ENCODE results near the gene RDH5. TPM values are rescaled to one million over a fixed set of nuclear protein-coding genes. Genes with fewer than 3 reads are reported as not detected.
A peak's percentile ranks its signal among the peaks of the same experiment; 100 is the strongest.

The RDH5 gene
- polyA plus RNA-seq, 1 experiment: 5.2 TPM

- no peak for DNase-seq (ENCODE audit: low read depth, low spot score)
- no peak overlapping the region for H3K4me3 ChIP-seq (ENCODE audit: low read depth, low read length)
- H3K27ac ChIP-seq (ENCODE audit: low read depth, low read length): no peak overlapping the region
- POLR2A ChIA-PET: no interaction called here
- CTCF ChIA-PET: no interaction called here
- no peak for TF ChIP-seq CTCF (IDR thresholded peaks at IDR 0.05; ENCODE audit: low read depth, low read length)
- H3K27me3 ChIP-seq (ENCODE audit: control insufficient read depth, insufficient read depth, low read length): peaks cover 3% of the 10 kb centered on the region
- no peaks in the 10 kb centered on the region; the same call in 1 of the 2 replicates for H3K9me3 ChIP-seq (ENCODE audit: control insufficient read depth, insufficient read depth, low read length)
These were observed 16.9 kb upstream of the RDH5 start for GRCh38 chr12:55703288-55703687.

- H3K27me3 ChIP-seq (ENCODE audit: control insufficient read depth, insufficient read depth, low read length): peaks cover 3% of the 10 kb centered on the region
- no peak overlapping the region for H3K4me3 ChIP-seq (ENCODE audit: low read depth, low read length)
- DNase-seq (ENCODE audit: low read depth, low spot score): no peak
- H3K9me3 ChIP-seq (ENCODE audit: control insufficient read depth, insufficient read depth, low read length): no peaks in the 10 kb centered on the region; the same call in 1 of the 2 replicates
- POLR2A ChIA-PET: no interaction called here
- no peak for TF ChIP-seq CTCF (IDR thresholded peaks at IDR 0.05; ENCODE audit: low read depth, low read length)
- no peak overlapping the region for H3K27ac ChIP-seq (ENCODE audit: low read depth, low read length)
- CTCF ChIA-PET: no interaction called here
These were observed 16.1 kb upstream of the RDH5 start for GRCh38 chr12:55703901-55704761.

GRCh38 chr12:55704824-55705718 is 15.1 kb upstream of the RDH5 start:
- no peak for DNase-seq (ENCODE audit: low read depth, low spot score)
- no peak overlapping the region for H3K4me3 ChIP-seq (ENCODE audit: low read depth, low read length)
- peaks cover 7% of the 10 kb centered on the region for H3K27me3 ChIP-seq (ENCODE audit: control insufficient read depth, insufficient read depth, low read length)
- no peak for TF ChIP-seq CTCF (IDR thresholded peaks at IDR 0.05; ENCODE audit: low read depth, low read length)
- POLR2A ChIA-PET: interaction anchor here (1.2 kb wide), 1 partner anchor 24 kb away, joined by 3 read pairs; no protein-coding TSS in a partner anchor
- CTCF ChIA-PET: interaction anchor here (1.4 kb wide), 1 partner anchor 48 kb away, joined by 3 read pairs; no protein-coding TSS in a partner anchor
- H3K9me3 ChIP-seq (ENCODE audit: control insufficient read depth, insufficient read depth, low read length): no peaks in the 10 kb centered on the region; the same call in 1 of the 2 replicates
- H3K27ac ChIP-seq (ENCODE audit: low read depth, low read length): no peak overlapping the region

- ChIA-PET POLR2A (interaction anchor here (1.2 kb wide), 1 partner anchor 24 kb away, joined by 3 read pairs; no protein-coding TSS in a partner anchor), CTCF (interaction anchor here (1.0 to 1.4 kb wide), 3 partner anchors 9 to 87 kb away, joined by 3 to 7 read pairs (median 3); no protein-coding TSS in a partner anchor)
- H3K27ac ChIP-seq (ENCODE audit: low read depth, low read length): no peak overlapping the region
- DNase-seq (ENCODE audit: low read depth, low spot score): no peak
- peaks cover 7% of the 10 kb centered on the region for H3K27me3 ChIP-seq (ENCODE audit: control insufficient read depth, insufficient read depth, low read length)
- peak; percentile 41 for TF ChIP-seq CTCF (IDR thresholded peaks at IDR 0.05; ENCODE audit: low read depth, low read length)
- H3K9me3 ChIP-seq (ENCODE audit: control insufficient read depth, insufficient read depth, low read length): no peaks in the 10 kb centered on the region; the same call in 1 of the 2 replicates
- no peak overlapping the region for H3K4me3 ChIP-seq (ENCODE audit: low read depth, low read length)
These were observed 14.3 kb upstream of the RDH5 start for GRCh38 chr12:55705782-55706402.
